Smooth muscle cell (in vitro differentiated cells): ENCODE results near the gene THSD4. TPM values are rescaled to one million over a fixed set of nuclear protein-coding genes. Genes with fewer than 3 reads are reported as not detected.

Experiments used
- DNase-seq: peaks from one replicate; lab custom pipeline; 2025; ENCODE audit not compliant: unreplicated experiment; lab: John Stamatoyannopoulos, UW
- H2AFZ ChIP-seq: fragments of 200-600 bp; sonication (generic); 2 replicates; pipeline ENCODE4 v1.6.0; 2016; ENCODE audit warnings: antibody characterized with exemption, low read depth, mild to moderate bottlenecking
- H3F3A ChIP-seq: fragments of 200-600 bp; sonication (generic); 2 replicates; pipeline ENCODE4 v1.6.0; 2017; ENCODE audit warnings: antibody characterized with exemption, low read depth
- H3K27ac ChIP-seq: fragments of 200-600 bp; sonication (generic); 2 replicates; pipeline ENCODE4 v1.5.1; 2016; ENCODE audit warnings: low read depth, mild to moderate bottlenecking
- H3K27me3 ChIP-seq: fragments of 200-600 bp; sonication (generic); 2 replicates; pipeline ENCODE4 v1.6.1; 2016; ENCODE audit warnings: low read depth, mild to moderate bottlenecking
- H3K36me3 ChIP-seq: fragments of 200-600 bp; sonication (generic); 2 replicates; pipeline ENCODE4 v1.5.1; 2016; ENCODE audit warnings: low read depth
- H3K4me1 ChIP-seq: fragments of 200-600 bp; sonication (generic); 2 replicates; pipeline ENCODE4 v1.5.1; 2016; ENCODE audit warnings: low read depth
- H3K4me2 ChIP-seq: fragments of 200-600 bp; sonication (generic); 2 replicates; pipeline ENCODE4 v1.6.0; 2016; ENCODE audit warnings: mild to moderate bottlenecking
- H3K4me3 ChIP-seq: fragments of 200-600 bp; sonication (generic); 2 replicates; pipeline ENCODE4 v1.5.1; 2016; ENCODE audit warnings: mild to moderate bottlenecking
- H3K79me2 ChIP-seq: fragments of 200-600 bp; sonication (generic); 2 replicates; pipeline ENCODE4 v1.6.0; 2016; ENCODE audit warnings: low read depth, mild to moderate bottlenecking
- H3K9ac ChIP-seq: fragments of 200-600 bp; sonication (generic); 2 replicates; pipeline ENCODE4 v1.6.0; 2016; ENCODE audit warnings: low read depth
- H3K9me3 ChIP-seq: fragments of 200-600 bp; sonication (generic); replicated peaks from 2 replicates; pipeline ENCODE4 v1.5.1; 2016; ENCODE audit warnings: low read depth
- H4K20me1 ChIP-seq: fragments of 200-600 bp; sonication (generic); 2 replicates; pipeline ENCODE4 v1.6.0; 2016; ENCODE audit warnings: low read depth
- CTCF ChIP-seq: fragments of 200-600 bp; sonication (generic); IDR thresholded peaks from 2 replicates; pipeline ENCODE4 v1.5.1; 2017; ENCODE audit warnings: borderline replicate concordance, mild to moderate bottlenecking, antibody characterized with exemption; ENCODE audit not compliant: insufficient read depth, poor library complexity, severe bottlenecking
- WGBS: methylation state at CpG from one replicate; pipeline ENCODE4 v1.1.7; 2016; ENCODE audit warnings: low lambda C conversion rate; 5-methylcytosine and 5-hydroxymethylcytosine counted together
- polyA plus RNA-seq: library from polyadenylated mRNA; unstranded; fragments of >200 nt; fragmentation: Nextera tagmentation; extraction: Ambion mirVana; gene quantifications from 2 replicates; pipeline ENCODE4 v1.2.1, GENCODE V29; 2016
- total RNA-seq: library from RNA; depleted of rRNA; stranded (reverse); fragments of >200 nt; gene quantifications from 2 replicates; pipeline ENCODE4 v1.2.3, GENCODE V29; 2014

THSD4 gene
- total and polyA plus RNA-seq, 2 experiments from 2014 or later, result 2.5 to 4.1 TPM

GRCh38 chr15:71449363-71449762, 334.1 kb downstream of the THSD4 start:
- no peak overlapping the region for H3K4me2 ChIP-seq
- H2AFZ ChIP-seq, result no peak overlapping the region
- no peak for TF ChIP-seq CTCF
- H3K36me3 ChIP-seq, result no peaks in the 10 kb centered on the region
- no peak for DNase-seq
- no peak overlapping the region for H3K4me3 ChIP-seq
- no peaks in the 10 kb centered on the region for H3F3A ChIP-seq
- no peaks in the 10 kb centered on the region for H3K79me2 ChIP-seq
- no peaks in the 10 kb centered on the region for H3K27me3 ChIP-seq
- no peaks in the 10 kb centered on the region for H3K9me3 ChIP-seq
- H3K27ac ChIP-seq, result no peak overlapping the region
- no peaks in the 10 kb centered on the region for H3K4me1 ChIP-seq
- no peak overlapping the region for H3K9ac ChIP-seq
- H4K20me1 ChIP-seq, result no peaks in the 10 kb centered on the region
- 51% methylated on average over 3 of the region's 3 CpGs for WGBS

- WGBS, result 59% methylated on average over 5 of the region's 5 CpGs
- no peaks in the 10 kb centered on the region for H3K36me3 ChIP-seq
- H2AFZ ChIP-seq, result no peak overlapping the region
- TF ChIP-seq CTCF, result no peak
- H3K27ac ChIP-seq, result no peak overlapping the region
- H3K4me2 ChIP-seq, result no peak overlapping the region
- no peaks in the 10 kb centered on the region for H3F3A ChIP-seq
- H3K79me2 ChIP-seq, result no peaks in the 10 kb centered on the region
- DNase-seq, result no peak
- H3K27me3 ChIP-seq, result no peaks in the 10 kb centered on the region
- H3K4me3 ChIP-seq, result no peak overlapping the region
- H3K9me3 ChIP-seq, result no peaks in the 10 kb centered on the region
- H4K20me1 ChIP-seq, result no peaks in the 10 kb centered on the region
- no peaks in the 10 kb centered on the region for H3K4me1 ChIP-seq
- H3K9ac ChIP-seq, result no peak overlapping the region
Measured at GRCh38 chr15:71449956-71450355, 334.7 kb downstream of the THSD4 start.

- H3K27me3 ChIP-seq, result no peaks in the 10 kb centered on the region
- TF ChIP-seq CTCF, result no peak
- no peak for DNase-seq
Measured at GRCh38 chr15:71451130-71451529, 335.9 kb downstream of the THSD4 start.

GRCh38 chr15:71452893-71453292, 337.6 kb downstream of the THSD4 start:
- no peak for TF ChIP-seq CTCF
- Histone ChIP-seq H3K9ac (no peak overlapping the region), H3K79me2 (no peaks in the 10 kb centered on the region), H3K4me1 (no peaks in the 10 kb centered on the region), H3K27me3 (no peaks in the 10 kb centered on the region), H3K9me3 (no peaks in the 10 kb centered on the region), H3F3A (no peaks in the 10 kb centered on the region), H3K4me3 (no peak overlapping the region), H2AFZ (no peak overlapping the region), H3K27ac (no peak overlapping the region), H3K4me2 (no peak overlapping the region), H4K20me1 (no peaks in the 10 kb centered on the region), H3K36me3 (no peaks in the 10 kb centered on the region)
- 80% methylated on average over 3 of the region's 3 CpGs for WGBS
- no peak for DNase-seq

More at GRCh38 chr15:71451130-71451529, 335.9 kb downstream of the THSD4 start:
- H3K4me2 ChIP-seq, result no peak overlapping the region
- H4K20me1 ChIP-seq, result no peaks in the 10 kb centered on the region
- no peak overlapping the region for H2AFZ ChIP-seq
- 92% methylated on average over 4 of the region's 4 CpGs for WGBS
- no peak overlapping the region for H3K9ac ChIP-seq
- no peaks in the 10 kb centered on the region for H3K4me1 ChIP-seq
- no peaks in the 10 kb centered on the region for H3K79me2 ChIP-seq
- H3K36me3 ChIP-seq, result no peaks in the 10 kb centered on the region
- no peak overlapping the region for H3K27ac ChIP-seq
- H3K4me3 ChIP-seq, result no peak overlapping the region
- H3K9me3 ChIP-seq, result no peaks in the 10 kb centered on the region
- H3F3A ChIP-seq, result no peaks in the 10 kb centered on the region
